PFSK-1 (cell line): ENCODE results near the gene MYO9A. TPM values are rescaled to one million over a fixed set of nuclear protein-coding genes. Genes with fewer than 3 reads are reported as not detected.
A peak's percentile ranks its signal among the peaks of the same experiment; 100 is the strongest.

ENCODE experiments used
- FOXP2 ChIP-seq: optimal IDR thresholded peaks from 2 replicates; pipeline ENCODE3; 2011; ENCODE audit warnings: borderline replicate concordance, control low read depth, inconsistent platforms; ENCODE audit not compliant: insufficient read depth; ENCODE audit errors: extremely low read length, extremely low read depth
- POLR2AphosphoS5 ChIP-seq: IDR thresholded peaks from 2 replicates; pipeline ENCODE4 v1.6.1; 2012; ENCODE audit warnings: low read depth, mild to moderate bottlenecking, control low read depth, low read length, moderate library complexity
- REST ChIP-seq, 2 experiments: IDR thresholded peaks; 2 replicates each; pipeline versions ENCODE4 v1.6.1 to v1.8.0; 2011 to 2012; ENCODE audit warnings: low read depth in 2 of 2, low read length in 2 of 2, control low read depth in 1 of 2, inconsistent platforms in 1 of 2, mild to moderate bottlenecking in 1 of 2, moderate library complexity in 1 of 2; ENCODE audit not compliant: insufficient read depth in 1 of 2
- SIN3A ChIP-seq: IDR thresholded peaks from 2 replicates; pipeline ENCODE4 v1.6.1; 2012; ENCODE audit warnings: mild to moderate bottlenecking, low read length, moderate library complexity, borderline replicate concordance; ENCODE audit not compliant: insufficient read depth
- TAF1 ChIP-seq: IDR thresholded peaks from 2 replicates; pipeline ENCODE4 v1.6.1; 2012; ENCODE audit warnings: low read length, control low read depth, borderline replicate concordance; ENCODE audit not compliant: insufficient read depth
- polyA plus RNA-seq: library from polyadenylated mRNA; unstranded; fragments of >200 nt; gene quantifications from one replicate; pipeline ENCODE4 v1.2.1, GENCODE V29; 2012; ENCODE audit warnings: low read depth, missing spikeins; ENCODE audit not compliant: insufficient read length

MYO9A gene
- 4.6 TPM for polyA plus RNA-seq

- no peak for TF ChIP-seq SIN3A
- TF ChIP-seq REST (IDR thresholded peaks at IDR 0.05; ENCODE audit: insufficient read depth in 1 of 2, low read depth in 2 of 2, low read length in 2 of 2), result peak in 1 of 2 experiments; percentile 13; a peak in 1 of 4 replicates
- peak; percentile 69 for TF ChIP-seq FOXP2
- TF ChIP-seq TAF1, result peak; percentile 64; the same call in 1 of the 2 replicates
- peak; percentile 86 for TF ChIP-seq POLR2AphosphoS5
These were observed at the start of gene MYO9A, which contains the start of gene SENP8 for GRCh38 chr15:72118017-72118978. MYO9A (minus strand) TSS chr15:72118150; CDS start chr15:72046563, 71,587 bp downstream. SENP8 (plus strand) TSS chr15:72118403; CDS start chr15:72139624, 21,221 bp downstream.

- no peak for TF ChIP-seq SIN3A
These were observed 49.5 kb upstream of the MYO9A start for GRCh38 chr15:72167445-72167844.

GRCh38 chr15:72166716-72167417 lies 48.9 kb upstream of the MYO9A start:
- TF ChIP-seq SIN3A (no peak), POLR2AphosphoS5 (no peak), TAF1 (no peak), FOXP2 (no peak), REST (IDR thresholded peaks at IDR 0.05; ENCODE audit: insufficient read depth in 1 of 2, low read depth in 2 of 2, low read length in 2 of 2) (no peak)

- TF ChIP-seq TAF1 (no peak), FOXP2 (no peak), SIN3A (no peak), POLR2AphosphoS5 (no peak), REST (IDR thresholded peaks at IDR 0.05; ENCODE audit: insufficient read depth in 1 of 2, low read depth in 2 of 2, low read length in 2 of 2) (no peak)
These were observed 45.8 kb upstream of the MYO9A start for GRCh38 chr15:72163719-72164118.

GRCh38 chr15:72162569-72162968 lies 44.6 kb upstream of the MYO9A start:
- no peak for TF ChIP-seq REST (IDR thresholded peaks at IDR 0.05; ENCODE audit: insufficient read depth in 1 of 2, low read depth in 2 of 2, low read length in 2 of 2)
- no peak for TF ChIP-seq TAF1
- TF ChIP-seq SIN3A, result no peak
- no peak for TF ChIP-seq POLR2AphosphoS5
- no peak for TF ChIP-seq FOXP2
